Activated T-helper 17 cell treated with anti-CD3 and anti-CD28 coated beads, Interleukin-2, amount 50 U/mL, for 72 hours (primary cell): ENCODE measurements around the gene INO80B. TPM values are rescaled to one million over a fixed set of nuclear protein-coding genes. Genes with fewer than 3 reads are reported as not detected.
"Not testable (repeated sequence)": the region's sequence is repeated elsewhere in the genome, so short reads cannot be mapped to it uniquely, and the experiment has no call there.

ENCODE experiments used
- ATAC-seq: fragments of 150-1000 bp; cut with Tn5 transposase; replicated peaks from 2 replicates; pipeline ENCODE4 v1.10.0; 2021; ENCODE audit warnings: mild to moderate bottlenecking, moderate library complexity
- H3K27ac Mint-ChIP-seq: one replicate; pipeline ENCODE4 v1.8.0; 2022; ENCODE audit warnings: mixed read lengths
- H3K27me3 Mint-ChIP-seq: one replicate; pipeline ENCODE4 v1.8.0; 2022; ENCODE audit warnings: mixed read lengths
- H3K36me3 Mint-ChIP-seq: one replicate; pipeline ENCODE4 v1.8.0; 2022; ENCODE audit warnings: low read depth, mild to moderate bottlenecking, mixed read lengths
- H3K4me1 Mint-ChIP-seq: one replicate; pipeline ENCODE4 v1.8.0; 2022; ENCODE audit warnings: mixed read lengths
- H3K4me3 Mint-ChIP-seq: one replicate; pipeline ENCODE4 v1.8.0; 2022; ENCODE audit warnings: mild to moderate bottlenecking, mixed read lengths
- H3K9me3 Mint-ChIP-seq: one replicate; pipeline ENCODE4 v1.8.0; 2022; ENCODE audit warnings: mixed read lengths
- total RNA-seq, 2 donors: library from RNA; stranded (reverse); gene quantifications; one replicate each; pipeline ENCODE4 v1.2.3, GENCODE V29; 2022

Gene INO80B
- total RNA-seq, 2 donors from 2014 or later: 27.8 to 37.9 TPM

DNA sequence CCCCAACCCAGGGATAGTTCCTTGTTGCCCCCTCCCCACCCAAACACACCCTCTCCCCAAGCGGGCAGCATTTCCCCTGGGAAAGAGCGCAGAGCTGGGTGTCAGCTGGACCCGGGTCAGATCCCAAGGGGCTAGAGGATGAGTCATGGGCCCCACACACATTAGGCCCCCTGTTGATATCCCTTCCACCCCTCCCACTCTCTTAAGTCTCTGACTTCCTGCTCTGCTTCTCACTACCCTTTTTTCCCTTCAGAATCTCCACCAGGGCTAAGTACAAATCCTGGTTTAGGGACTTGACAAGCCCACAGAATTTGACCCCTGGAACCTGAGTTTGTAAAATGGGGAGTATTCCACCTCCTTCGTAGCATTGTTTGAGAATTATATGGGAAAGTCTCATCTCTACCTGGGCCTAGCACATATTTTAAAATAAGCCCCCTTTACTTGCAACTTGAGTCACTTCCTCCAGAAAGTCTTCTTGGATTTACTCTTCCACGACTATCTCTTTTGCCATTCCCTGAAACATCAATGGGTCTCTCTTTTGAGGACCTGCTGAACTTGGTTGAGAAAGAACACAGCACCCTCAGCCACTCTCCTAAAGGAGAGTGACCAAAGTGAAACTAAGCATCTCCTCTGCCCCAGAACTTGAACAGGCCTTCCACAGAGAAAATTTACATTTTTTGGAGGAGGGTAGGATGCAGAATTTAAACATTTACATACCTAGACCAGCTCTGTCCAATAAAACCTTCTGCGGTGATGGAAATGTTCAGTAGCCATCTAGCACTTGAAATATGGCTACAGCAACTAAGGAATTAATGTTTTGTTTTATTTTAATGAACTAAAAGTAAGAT, 17.8 kb upstream of the INO80B start:
- no peaks in the 10 kb centered on the region for H3K36me3 Mint-ChIP-seq
- H3K9me3 Mint-ChIP-seq: no peaks in the 10 kb centered on the region
- no peak for ATAC-seq
- H3K27me3 Mint-ChIP-seq: peaks cover 15% of the 10 kb centered on the region
- no peak overlapping the region for H3K4me3 Mint-ChIP-seq
- H3K27ac Mint-ChIP-seq: no peak overlapping the region
- H3K4me1 Mint-ChIP-seq: no peaks in the 10 kb centered on the region

DNA sequence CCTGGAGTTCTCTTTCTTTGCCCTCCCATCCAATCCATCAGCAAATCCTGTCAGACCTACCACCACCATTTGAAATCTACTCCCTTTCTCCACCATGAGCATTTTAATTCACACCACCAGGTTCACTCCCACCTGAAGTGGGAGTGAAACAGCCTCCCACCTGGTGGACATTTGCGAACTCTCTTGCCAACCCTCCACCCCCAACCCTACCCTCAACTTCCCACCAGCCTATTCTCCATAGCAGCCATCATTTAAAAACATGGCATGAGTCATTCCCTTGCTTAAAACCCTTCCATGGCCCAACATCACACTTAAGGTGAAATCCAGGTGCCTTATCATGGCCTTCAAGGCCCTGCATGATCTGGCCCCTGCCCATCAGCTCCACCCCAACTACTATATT, 16.6 kb upstream of the INO80B start:
- no peaks in the 10 kb centered on the region for H3K4me1 Mint-ChIP-seq
- H3K27ac Mint-ChIP-seq: no peak overlapping the region
- ATAC-seq: no peak
- no peaks in the 10 kb centered on the region for H3K36me3 Mint-ChIP-seq
- H3K27me3 Mint-ChIP-seq: peaks cover 19% of the 10 kb centered on the region
- H3K9me3 Mint-ChIP-seq: no peaks in the 10 kb centered on the region
- H3K4me3 Mint-ChIP-seq: no peak overlapping the region

DNA sequence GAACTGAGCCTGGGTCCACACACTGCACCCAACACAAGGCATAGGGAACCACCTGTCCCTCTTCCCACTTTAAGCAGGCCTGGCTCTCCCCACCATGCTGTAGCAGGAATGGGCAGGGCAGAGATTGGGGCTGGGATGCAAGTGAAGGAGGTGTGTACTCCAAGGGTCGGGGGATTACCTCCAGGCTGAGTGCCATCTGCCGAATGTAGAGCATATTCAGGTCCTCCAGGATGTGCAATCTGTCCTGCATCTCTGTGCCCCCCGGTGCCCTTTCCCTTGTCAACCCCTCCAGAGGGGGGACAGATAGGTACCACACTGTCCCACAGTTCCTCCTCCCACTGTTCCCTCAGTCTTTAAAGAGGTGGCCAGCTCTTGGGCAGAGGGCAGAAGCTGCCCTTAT, 15.5 kb upstream of the INO80B start:
- peaks cover 19% of the 10 kb centered on the region for H3K27me3 Mint-ChIP-seq
- no peaks in the 10 kb centered on the region for H3K4me1 Mint-ChIP-seq
- no peaks in the 10 kb centered on the region for H3K36me3 Mint-ChIP-seq
- no peak for ATAC-seq
- H3K4me3 Mint-ChIP-seq: no peak overlapping the region
- H3K27ac Mint-ChIP-seq: no peak overlapping the region
- no peaks in the 10 kb centered on the region for H3K9me3 Mint-ChIP-seq

DNA sequence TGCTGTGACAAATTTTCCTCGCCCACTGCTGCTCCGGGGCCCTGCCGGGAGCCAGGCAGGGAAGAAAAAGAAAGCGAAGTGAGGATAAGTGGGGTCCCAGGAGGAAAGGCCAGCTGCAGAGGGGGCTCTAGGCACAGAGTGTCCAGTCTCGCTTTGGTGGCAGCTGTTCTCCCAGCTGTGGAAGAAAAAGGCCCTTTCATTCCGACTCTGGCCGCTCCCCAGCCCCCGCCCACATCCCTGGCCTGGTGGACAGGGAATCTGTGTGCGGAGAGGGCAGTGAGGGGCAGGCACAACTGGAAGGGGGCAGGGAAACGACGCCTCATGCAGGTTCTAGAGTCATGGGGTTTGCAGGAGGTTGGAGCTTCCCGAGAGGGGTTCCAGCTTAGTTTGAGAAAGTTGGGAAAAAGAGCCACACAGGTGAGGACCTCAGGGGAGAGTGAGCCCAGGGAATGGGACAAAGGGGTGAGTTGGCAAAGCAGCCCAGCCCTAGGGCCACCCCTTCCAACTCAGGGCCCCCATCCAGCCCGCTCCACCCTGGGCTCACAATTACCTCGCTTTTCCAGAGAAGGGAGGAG, 15.0 kb upstream of the INO80B start:
- Mint-ChIP-seq H3K9me3 (no peaks in the 10 kb centered on the region), H3K4me1 (no peaks in the 10 kb centered on the region), H3K27ac (no peak overlapping the region), H3K4me3 (peak overlapping the region; percentile 23), H3K27me3 (peaks cover 19% of the 10 kb centered on the region), H3K36me3 (no peaks in the 10 kb centered on the region)
- no peak for ATAC-seq

DNA sequence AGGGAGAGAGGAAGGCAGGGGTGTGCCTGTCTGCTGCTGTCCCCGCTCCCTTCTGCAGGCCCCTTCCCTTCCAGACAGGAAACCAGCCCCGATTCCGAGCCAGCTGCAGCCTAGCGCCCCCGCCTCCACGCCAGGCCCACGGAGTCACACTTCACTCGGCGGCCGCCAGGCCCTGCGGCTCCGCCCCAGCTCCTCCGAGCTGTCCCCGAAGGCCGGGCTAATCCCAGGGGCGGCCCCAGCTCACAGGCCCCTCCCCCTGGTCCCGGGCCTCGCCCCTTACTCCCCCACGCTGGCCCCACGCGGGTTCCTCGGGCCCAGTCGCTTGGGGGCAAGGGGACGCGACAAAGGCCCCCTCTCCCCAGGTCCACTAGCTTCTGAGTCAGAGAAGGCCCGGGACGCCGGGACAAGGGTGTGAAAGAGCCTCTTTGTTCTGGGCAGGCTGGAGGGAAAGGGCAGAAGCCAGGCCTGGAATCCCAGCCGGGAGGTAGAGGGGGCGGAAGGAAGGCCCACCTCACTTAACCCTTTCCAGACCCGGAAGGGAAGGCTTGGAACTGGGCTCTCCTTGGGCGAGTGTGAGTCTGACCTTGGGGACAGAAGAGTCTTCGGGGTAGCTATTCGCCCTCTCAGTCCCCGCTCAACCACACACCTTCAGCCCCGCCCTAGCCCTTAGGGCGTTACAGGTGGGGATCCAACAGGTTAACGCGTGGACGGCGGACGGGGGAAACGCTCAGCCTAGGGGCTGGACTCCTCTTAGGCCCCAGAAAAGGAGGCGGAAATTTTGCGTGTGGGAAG, 14.3 kb upstream of the INO80B start:
- Mint-ChIP-seq H3K9me3 (no peaks in the 10 kb centered on the region), H3K4me1 (no peaks in the 10 kb centered on the region), H3K36me3 (no peaks in the 10 kb centered on the region), H3K4me3 (peak overlapping the region; percentile 74), H3K27ac (no peak overlapping the region), H3K27me3 (peaks cover 19% of the 10 kb centered on the region)
- peak; percentile 77 for ATAC-seq

DNA sequence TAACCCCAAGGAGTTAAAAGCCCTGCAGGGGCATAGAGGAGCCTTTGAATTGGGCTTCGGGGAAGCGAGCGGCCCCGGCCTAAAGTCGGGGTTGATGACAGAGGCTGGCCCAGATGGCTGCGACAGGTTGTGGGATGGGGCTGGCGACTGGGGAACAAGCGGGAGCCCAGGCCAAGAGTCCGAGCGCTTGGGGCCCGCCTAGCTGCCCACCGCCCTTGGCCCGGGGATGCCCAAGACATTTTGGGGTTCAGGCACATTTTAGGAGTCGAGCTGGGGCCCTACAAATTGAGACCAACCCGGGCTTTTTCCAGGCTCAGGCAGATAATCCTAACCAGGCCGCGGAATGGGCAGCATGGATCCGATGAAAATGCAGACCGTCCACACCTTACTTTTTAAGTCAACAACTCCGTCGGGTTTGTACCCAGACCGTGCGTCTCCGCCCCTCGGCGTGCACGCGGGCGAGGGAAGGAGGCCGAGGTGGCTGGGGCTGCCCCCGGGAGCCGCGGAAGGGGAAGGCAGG, 13.7 kb upstream of the INO80B start:
- Mint-ChIP-seq H3K27me3 (peaks cover 19% of the 10 kb centered on the region), H3K4me1 (no peaks in the 10 kb centered on the region)

DNA sequence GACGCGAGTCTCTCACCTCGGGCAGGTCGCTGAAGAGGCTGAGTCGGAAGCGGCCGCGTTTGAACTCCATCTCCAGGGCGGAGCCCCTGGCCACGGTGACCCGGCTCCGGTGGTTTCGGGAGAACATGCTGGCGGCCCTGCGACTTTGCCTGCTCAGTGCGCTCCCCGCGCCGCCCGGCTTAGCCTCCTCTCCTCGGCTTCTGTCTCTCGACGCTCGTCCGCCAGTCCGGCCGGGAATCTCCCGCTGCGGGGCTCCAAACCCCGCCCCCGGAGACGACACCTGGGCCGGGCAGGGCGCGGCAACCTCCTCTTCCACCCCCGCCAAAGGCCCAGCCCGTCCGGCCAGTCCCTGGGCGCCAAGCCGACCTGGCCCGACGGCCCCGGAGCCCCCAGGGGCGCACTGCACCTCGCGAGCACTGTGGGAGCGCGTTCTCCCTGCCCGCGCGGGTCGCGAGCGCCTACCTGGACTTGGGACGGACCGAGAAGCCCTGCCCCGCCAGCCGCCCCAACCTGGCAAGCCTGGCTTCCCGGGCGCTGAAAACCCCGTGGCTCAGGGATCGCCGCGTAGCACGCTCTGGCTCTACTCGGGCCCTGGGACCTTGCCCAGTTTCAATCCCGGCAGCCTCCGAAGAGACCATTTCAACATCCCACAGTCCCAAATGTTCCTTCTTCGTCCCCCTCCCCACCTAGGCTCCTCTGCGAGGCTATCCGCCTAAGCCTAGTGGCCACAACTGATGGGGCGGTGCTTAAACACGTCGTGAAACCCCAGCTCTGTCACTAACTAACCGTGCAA, 13.0 kb upstream of the INO80B start, which contains the start of gene RTKN:
TSS of gene RTKN (minus strand) at position 248 of the 793 bp plus-strand sequence. CDS start at position 127, 121 bp downstream.
- Mint-ChIP-seq H3K36me3 (no peaks in the 10 kb centered on the region), H3K4me3 (peak within 1 kb of the TSS; percentile 74), H3K27me3 (peaks cover 19% of the 10 kb centered on the region), H3K27ac (no peak within 1 kb of the TSS), H3K9me3 (no peaks in the 10 kb centered on the region), H3K4me1 (no peaks in the 10 kb centered on the region)
- ATAC-seq: peak; percentile 64

More for the DNA sequence above, 13.7 kb upstream of the INO80B start:
- peak overlapping the region; percentile 74 for H3K4me3 Mint-ChIP-seq
- no peaks in the 10 kb centered on the region for H3K9me3 Mint-ChIP-seq
- H3K36me3 Mint-ChIP-seq: no peaks in the 10 kb centered on the region
- ATAC-seq: no peak
- no peak overlapping the region for H3K27ac Mint-ChIP-seq

DNA sequence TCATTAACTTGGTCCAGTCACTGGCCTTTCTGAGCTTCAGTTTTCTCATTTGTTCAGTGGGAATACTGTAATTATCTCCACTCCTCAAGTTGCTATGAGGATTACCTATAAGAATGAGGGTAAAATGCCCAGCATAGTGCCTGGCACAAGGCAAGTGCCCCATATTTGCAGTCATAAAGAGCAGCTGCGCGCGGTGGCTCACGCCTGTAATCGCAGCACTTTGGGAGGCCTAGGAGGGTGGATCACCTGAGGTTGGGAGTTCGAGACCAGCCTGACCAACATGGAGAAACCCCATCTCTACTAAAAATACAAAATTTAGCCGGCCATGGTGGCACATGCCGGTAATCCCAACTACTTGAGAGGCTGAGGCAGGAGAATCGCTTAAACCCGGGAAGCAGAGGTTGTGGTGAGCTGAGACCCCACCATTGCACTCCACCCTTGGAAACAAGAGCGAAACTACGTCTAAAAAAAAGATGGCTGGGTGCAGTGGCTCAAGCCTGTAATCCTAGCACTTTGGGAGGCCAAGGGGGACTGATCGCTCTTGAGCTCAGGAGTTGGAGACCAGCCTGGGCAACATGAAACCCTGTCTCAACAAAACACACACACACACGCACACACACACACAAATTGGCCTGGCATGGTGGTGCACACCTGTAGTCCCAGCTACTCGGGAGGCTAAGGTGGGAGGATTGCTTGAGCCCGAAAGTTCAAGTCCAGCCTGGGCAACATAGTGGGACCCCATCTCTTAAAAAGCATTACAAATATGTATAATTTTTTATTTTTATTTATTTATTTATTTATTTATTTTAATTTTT, 12.2 kb upstream of the INO80B start:
- H3K9me3 Mint-ChIP-seq, H3K27ac Mint-ChIP-seq, H3K36me3 Mint-ChIP-seq, H3K4me1 Mint-ChIP-seq, ATAC-seq: not testable (repeated sequence)
- H3K27me3 Mint-ChIP-seq: peaks cover 19% of the 10 kb centered on the region
- peak overlapping the region; percentile 74 for H3K4me3 Mint-ChIP-seq

DNA sequence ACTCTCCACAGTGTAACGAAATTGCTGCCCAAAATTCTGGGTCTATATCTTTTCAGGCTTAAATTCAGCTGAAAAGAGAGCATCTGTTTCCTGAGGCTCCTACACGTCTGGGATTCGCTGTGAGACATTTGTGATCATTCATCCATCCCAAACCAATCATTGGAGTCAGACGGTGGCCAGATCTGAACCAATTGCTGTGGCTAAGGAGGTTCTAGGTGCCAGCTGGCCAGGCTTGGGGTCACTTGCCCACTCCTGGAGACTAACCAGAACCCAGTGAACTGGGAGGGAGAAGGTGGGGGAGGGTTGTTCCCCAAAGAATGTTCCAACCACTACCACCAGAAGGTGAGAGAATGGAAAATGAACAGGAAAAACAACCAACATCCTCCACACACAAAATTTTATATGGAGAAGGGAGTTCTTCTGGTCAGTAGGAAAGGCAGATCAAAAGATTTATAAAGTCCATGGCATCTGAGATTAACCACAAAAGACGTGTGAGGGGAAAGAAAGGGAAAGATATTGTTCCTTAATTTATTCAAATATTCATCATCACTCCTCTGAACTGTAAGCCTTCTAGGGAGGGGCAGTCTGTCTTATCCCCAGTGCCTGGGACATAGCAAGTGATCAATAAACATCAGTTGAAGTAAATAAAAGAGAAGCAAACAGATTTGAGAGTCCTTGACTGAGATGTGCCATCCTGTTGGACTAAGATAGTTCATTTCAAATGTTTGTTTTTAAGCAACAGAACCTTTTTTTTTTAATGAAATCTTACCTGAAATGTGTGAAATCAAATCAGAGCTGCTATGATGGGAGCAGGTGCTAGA, 10.2 kb upstream of the INO80B start:
- no peak for ATAC-seq
- H3K4me3 Mint-ChIP-seq: no peak overlapping the region
- H3K36me3 Mint-ChIP-seq: no peaks in the 10 kb centered on the region
- H3K27me3 Mint-ChIP-seq: peaks cover 8% of the 10 kb centered on the region
- no peaks in the 10 kb centered on the region for H3K9me3 Mint-ChIP-seq
- no peak overlapping the region for H3K27ac Mint-ChIP-seq
- H3K4me1 Mint-ChIP-seq: no peaks in the 10 kb centered on the region

DNA sequence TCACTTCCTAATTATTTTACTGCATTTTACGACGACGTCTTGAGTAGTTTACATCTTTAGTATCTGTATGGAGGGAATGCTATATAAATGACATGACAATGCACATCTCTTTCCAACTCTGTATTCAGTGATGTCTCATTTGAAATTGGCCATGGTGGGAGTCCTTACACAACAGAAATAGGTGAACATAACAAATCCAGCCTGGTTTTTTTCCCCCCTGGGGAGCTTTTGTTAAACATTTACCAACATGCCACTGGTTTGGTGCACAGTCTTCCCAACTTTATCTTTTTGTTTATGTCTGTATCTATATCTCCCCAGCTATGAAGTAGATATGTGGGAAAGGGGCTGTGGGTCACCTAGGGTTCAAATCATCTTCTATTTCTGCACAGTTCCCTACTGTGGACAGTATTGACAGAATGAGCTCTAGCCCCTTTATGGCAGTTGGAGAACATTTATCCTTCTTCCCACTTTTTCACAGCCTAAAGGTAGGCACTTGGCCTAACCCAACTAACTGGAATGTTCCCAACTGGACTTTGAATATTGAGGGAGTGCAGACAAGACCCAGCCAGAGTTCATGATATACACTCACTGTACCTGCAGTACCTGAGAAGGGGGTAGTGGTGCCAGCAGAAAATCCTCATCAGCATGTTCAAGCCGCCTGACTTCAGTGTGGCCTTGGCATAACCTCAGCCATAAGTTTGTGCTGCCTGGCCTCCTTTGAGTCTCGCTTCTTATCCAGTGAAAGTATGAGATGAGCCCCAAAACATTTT, 7.5 kb upstream of the INO80B start:
- Mint-ChIP-seq H3K27me3 (peaks cover 1% of the 10 kb centered on the region), H3K4me3 (no peak overlapping the region), H3K36me3 (no peaks in the 10 kb centered on the region), H3K27ac (no peak overlapping the region), H3K9me3 (no peaks in the 10 kb centered on the region), H3K4me1 (no peaks in the 10 kb centered on the region)
- no peak for ATAC-seq

DNA sequence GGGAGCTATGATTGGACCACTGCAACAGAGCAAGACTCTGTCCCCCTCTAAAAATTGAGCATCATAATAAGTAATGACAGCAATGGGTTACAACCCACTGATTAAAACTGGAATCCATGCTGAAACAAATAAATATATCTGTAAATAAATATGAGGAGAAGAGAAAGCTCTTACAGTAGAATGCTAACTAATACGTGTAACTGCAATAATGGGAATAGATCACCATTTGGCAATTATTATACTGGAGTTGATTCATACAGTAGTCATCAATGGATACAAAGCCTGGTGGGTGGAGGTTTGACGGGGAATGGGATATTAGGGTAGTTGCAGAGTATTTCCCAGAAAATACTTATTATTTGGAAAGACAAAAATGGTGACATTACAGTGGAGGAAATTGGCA, 6.1 kb upstream of the INO80B start:
- no peak for ATAC-seq
- Mint-ChIP-seq H3K9me3 (no peaks in the 10 kb centered on the region), H3K4me3 (no peak overlapping the region), H3K27ac (no peak overlapping the region), H3K4me1 (peaks cover 5% of the 10 kb centered on the region), H3K27me3 (no peaks in the 10 kb centered on the region), H3K36me3 (no peaks in the 10 kb centered on the region)

DNA sequence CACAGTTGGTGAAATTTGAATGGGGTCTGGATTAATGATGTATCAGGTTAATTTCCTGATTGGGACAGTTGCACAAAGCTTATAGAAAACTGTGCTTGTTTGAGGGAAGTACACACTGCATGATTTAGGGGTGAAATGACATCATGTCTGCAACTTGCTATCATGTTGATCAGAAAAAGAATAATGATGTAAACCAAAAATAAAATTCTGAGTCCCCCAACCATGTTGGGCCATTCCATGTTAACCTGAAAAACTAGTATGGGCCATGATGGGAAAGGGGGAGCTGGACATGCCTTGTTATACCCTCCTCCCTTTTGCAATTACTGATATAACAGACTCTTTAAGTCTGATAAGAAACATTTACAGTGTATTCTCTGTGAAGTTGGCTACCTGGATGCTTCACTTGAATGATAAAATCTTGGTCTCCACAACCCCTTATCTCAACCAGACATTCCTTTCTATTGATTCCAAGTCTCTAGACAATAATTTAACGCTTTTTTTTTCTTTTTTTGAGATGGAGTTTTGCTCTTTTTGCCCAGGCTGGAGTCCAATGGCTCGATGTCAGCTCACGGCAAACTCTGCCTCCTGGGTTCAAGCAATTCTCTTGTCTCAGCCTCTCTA, 4.2 kb upstream of the INO80B start:
- no peak overlapping the region for H3K27ac Mint-ChIP-seq
- H3K9me3 Mint-ChIP-seq: no peaks in the 10 kb centered on the region
- H3K4me1 Mint-ChIP-seq: peaks cover 20% of the 10 kb centered on the region
- peaks cover 13% of the 10 kb centered on the region for H3K36me3 Mint-ChIP-seq
- ATAC-seq: no peak
- no peaks in the 10 kb centered on the region for H3K27me3 Mint-ChIP-seq
- no peak overlapping the region for H3K4me3 Mint-ChIP-seq
